ENCODE results near the gene MKNK2.

MKNK2 gene

GRCh38 chr19:2056837-2057192, 5.8 kb upstream of the MKNK2 start:
- DNase-seq = no peak

- no peak for DNase-seq
These were observed 5.1 kb upstream of the MKNK2 start for GRCh38 chr19:2055931-2056836.

- no peak for DNase-seq
These were observed 3.7 kb upstream of the MKNK2 start for GRCh38 chr19:2054763-2055162.

GRCh38 chr19:2053601-2054389, 2.8 kb upstream of the MKNK2 start:
- DNase-seq = no peak

- no peak for DNase-seq
These were observed 995 bp upstream of the MKNK2 start for GRCh38 chr19:2051773-2052704.

GRCh38 chr19:2050349-2050990, 574 bp downstream of the MKNK2 start:
- no peak for DNase-seq

- no peak for DNase-seq
These were observed 1.2 kb downstream of the MKNK2 start for GRCh38 chr19:2049741-2050348.

- DNase-seq = no peak
These were observed 1.9 kb downstream of the MKNK2 start for GRCh38 chr19:2048959-2049740.

GRCh38 chr19:2048104-2048958, 2.7 kb downstream of the MKNK2 start:
- no peak for DNase-seq

- DNase-seq = no peak
These were observed 3.5 kb downstream of the MKNK2 start for GRCh38 chr19:2047449-2048103.

- no peak for DNase-seq
These were observed 4.0 kb downstream of the MKNK2 start for GRCh38 chr19:2047076-2047448.

GRCh38 chr19:2046046-2046907, 4.8 kb downstream of the MKNK2 start:
- no peak for DNase-seq

- DNase-seq = no peak
These were observed 5.5 kb downstream of the MKNK2 start for GRCh38 chr19:2045501-2046045.

GRCh38 chr19:2044709-2045500, 6.1 kb downstream of the MKNK2 start:
- DNase-seq = no peak

GRCh38 chr19:2043961-2044708, 6.9 kb downstream of the MKNK2 start:
- no peak for DNase-seq

- no peak for DNase-seq
These were observed 7.8 kb downstream of the MKNK2 start for GRCh38 chr19:2043251-2043641.
